SK-N-SH treated with all-trans-retinoic acid at 6 μM for 48 hours (cell line): ENCODE data around the gene UNC13B.

ENCODE experiments used
- CREB5 ChIP-seq: fragments of 250-450 bp; sonication (Bioruptor Pico); IDR thresholded peaks from 2 replicates; pipeline ENCODE4 v1.5.1; 2020; ENCODE audit warnings: low read depth, mild to moderate bottlenecking, moderate library complexity
- GLIS3 ChIP-seq: fragments of 250-450 bp; sonication (Bioruptor Pico); IDR thresholded peaks from 2 replicates; pipeline ENCODE4 v1.5.0; 2020; ENCODE audit warnings: mild to moderate bottlenecking, moderate library complexity
- ISL1 ChIP-seq: fragments of 250-450 bp; sonication (Bioruptor Pico); IDR thresholded peaks from 2 replicates; pipeline ENCODE4 v2.1.2; 2022; ENCODE audit warnings: mild to moderate bottlenecking, moderate library complexity
- PATZ1 ChIP-seq: fragments of 250-450 bp; sonication (Bioruptor Pico); IDR thresholded peaks from 2 replicates; pipeline ENCODE4 v1.8.0; 2020; ENCODE audit warnings: mild to moderate bottlenecking, moderate library complexity, borderline replicate concordance
- RARB ChIP-seq: fragments of 250-450 bp; sonication (Bioruptor Pico); IDR thresholded peaks from 2 replicates; pipeline ENCODE4 v1.8.0; 2021; ENCODE audit warnings: mild to moderate bottlenecking, moderate library complexity
- TOX ChIP-seq: fragments of 250-450 bp; sonication (Bioruptor Pico); IDR thresholded peaks from 2 replicates; pipeline ENCODE4 v1.8.0; 2021; ENCODE audit warnings: mild to moderate bottlenecking, moderate library complexity, borderline replicate concordance
- ZFP3 ChIP-seq: fragments of 250-450 bp; sonication (Bioruptor Pico); IDR thresholded peaks from 2 replicates; pipeline ENCODE4 v1.5.0; 2020; ENCODE audit warnings: mild to moderate bottlenecking, moderate library complexity

GRCh38 chr9:35341021-35341420, 179.2 kb downstream of the UNC13B start:
- TF ChIP-seq RARB (CRISPR knock-in tag) = no peak
- TF ChIP-seq PATZ1 (CRISPR knock-in tag) = no peak
- no peak for TF ChIP-seq ZFP3 (CRISPR knock-in tag)
- no peak for TF ChIP-seq TOX
- TF ChIP-seq GLIS3 (CRISPR knock-in tag) = no peak
- no peak for TF ChIP-seq ISL1 (CRISPR knock-in tag)
- no peak for TF ChIP-seq CREB5 (CRISPR knock-in tag)
